IMR-90 (cell line): ENCODE data around the gene SYCE3. TPM values are rescaled to one million over a fixed set of nuclear protein-coding genes. Genes with fewer than 3 reads are reported as not detected.

ENCODE experiments used
- RAD21 ChIP-seq: IDR thresholded peaks from 2 replicates; pipeline ENCODE4 v1.6.1; 2012; ENCODE audit warnings: low read length, improper control_type of control experiment
- RCOR1 ChIP-seq: IDR thresholded peaks from 2 replicates; pipeline ENCODE4 v1.6.1; 2012; ENCODE audit warnings: mild to moderate bottlenecking, low read length, improper control_type of control experiment; ENCODE audit not compliant: insufficient replicate concordance
- RFX5 ChIP-seq: IDR thresholded peaks from 2 replicates; pipeline ENCODE4 v1.8.0; 2012; ENCODE audit warnings: low read depth, mild to moderate bottlenecking, low read length, moderate library complexity
- polyA plus RNA-seq, 3 experiments: library from polyadenylated mRNA; depleted of rRNA; stranded (reverse); fragments of >200 nt; gene quantifications; 2 replicates each; pipeline ENCODE4 v1.2.3, GENCODE V29; 2012; ENCODE audit warnings: low replicate concordance in 1 of 3
- total RNA-seq: library from RNA; depleted of rRNA; stranded (reverse); fragments of >200 nt; gene quantifications from 2 replicates; pipeline ENCODE4 v1.2.3, GENCODE V29; 2012; rRNA removed
- TF ChIP-seq, protein P1 (sequence below): fragments of 150-350 bp; IDR thresholded peaks from 2 replicates; pipeline ENCODE4 v1.6.1; 2017; ENCODE audit warnings: mild to moderate bottlenecking, antibody characterized with exemption, low read length, low read depth

SYCE3 gene
- total and polyA plus RNA-seq, 2 of the 4 experiments (the other 2 are of a cell fraction) = not detected

DNA sequence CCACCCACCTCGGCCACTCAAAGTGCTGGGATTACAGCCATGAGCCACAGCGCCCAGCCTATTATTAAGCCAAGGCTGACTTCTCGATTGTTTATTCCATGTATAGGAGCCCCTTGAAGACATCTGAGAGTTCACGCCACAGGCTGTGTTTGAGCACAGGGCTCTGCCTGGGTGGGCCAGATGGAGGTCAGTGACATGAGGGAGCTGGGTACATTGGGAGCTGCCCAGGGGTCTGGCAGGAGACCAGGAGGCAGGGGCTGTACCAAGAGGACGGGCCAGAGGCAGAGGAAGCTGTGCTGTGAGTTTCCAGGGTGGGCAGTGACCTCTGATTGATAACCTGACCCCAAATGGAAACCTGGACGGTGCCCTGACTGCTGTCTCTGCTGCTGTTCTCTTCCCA is 60.6 kb downstream of the SYCE3 start (continued):
- TF ChIP-seq, protein P1, sequence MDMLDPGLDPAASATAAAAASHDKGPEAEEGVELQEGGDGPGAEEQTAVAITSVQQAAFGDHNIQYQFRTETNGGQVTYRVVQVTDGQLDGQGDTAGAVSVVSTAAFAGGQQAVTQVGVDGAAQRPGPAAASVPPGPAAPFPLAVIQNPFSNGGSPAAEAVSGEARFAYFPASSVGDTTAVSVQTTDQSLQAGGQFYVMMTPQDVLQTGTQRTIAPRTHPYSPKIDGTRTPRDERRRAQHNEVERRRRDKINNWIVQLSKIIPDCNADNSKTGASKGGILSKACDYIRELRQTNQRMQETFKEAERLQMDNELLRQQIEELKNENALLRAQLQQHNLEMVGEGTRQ = no peak
- TF ChIP-seq RFX5 = no peak
- TF ChIP-seq RCOR1 = no peak
- no peak for TF ChIP-seq RAD21

Other genes starting within 250 kb of the SYCE3 start
- 0.36 and 0.56 TPM in 2 replicates for gene DENND6B, start 235.9 kb downstream of the SYCE3 start, total RNA-seq
- gene DENND6B, start 235.9 kb downstream of the SYCE3 start, polyA plus RNA-seq (2012; rRNA removed) = 4.9 and 5.3 TPM in 2 replicates
- gene PPP6R2, start 219.6 kb downstream of the SYCE3 start, total RNA-seq = 49.4 and 51.6 TPM in 2 replicates
- 46.9 and 49.2 TPM in 2 replicates for gene PPP6R2, start 219.6 kb downstream of the SYCE3 start, polyA plus RNA-seq (2012; rRNA removed)
- gene SBF1, start 87.9 kb downstream of the SYCE3 start, total RNA-seq = 21.5 and 22.8 TPM in 2 replicates
- gene SBF1, start 87.9 kb downstream of the SYCE3 start, polyA plus RNA-seq (2012; rRNA removed) = 33.2 and 41.0 TPM in 2 replicates
- 0.18 and 0.28 TPM in 2 replicates for gene ADM2, start 81.4 kb downstream of the SYCE3 start, total RNA-seq
- 1.9 and 2.3 TPM in 2 replicates for gene ADM2, start 81.4 kb downstream of the SYCE3 start, polyA plus RNA-seq (2012; rRNA removed)
- gene MIOX, start 76.1 kb downstream of the SYCE3 start, total RNA-seq = not detected in 2 replicates
- not detected in 2 replicates for gene MIOX, start 76.1 kb downstream of the SYCE3 start, polyA plus RNA-seq (2012; rRNA removed)
- gene LMF2, start 55.2 kb downstream of the SYCE3 start, total RNA-seq = 15.6 and 16.8 TPM in 2 replicates
- gene LMF2, start 55.2 kb downstream of the SYCE3 start, polyA plus RNA-seq (2012; rRNA removed) = 82.6 and 103 TPM in 2 replicates
- 36.4 and 38.5 TPM in 2 replicates for gene NCAPH2, start 54.7 kb downstream of the SYCE3 start, total RNA-seq
- 30.2 and 30.8 TPM in 2 replicates for gene NCAPH2, start 54.7 kb downstream of the SYCE3 start, polyA plus RNA-seq (2012; rRNA removed)
- gene SCO2, start 37.3 kb downstream of the SYCE3 start, total RNA-seq = 1.3 and 1.7 TPM in 2 replicates
- 1.8 and 1.9 TPM in 2 replicates for gene SCO2, start 37.3 kb downstream of the SYCE3 start, polyA plus RNA-seq (2012; rRNA removed)
- 0.18 and 0.28 TPM in 2 replicates for gene TYMP, start 32.9 kb downstream of the SYCE3 start, total RNA-seq
- 0.74 and 1.5 TPM in 2 replicates for gene TYMP, start 32.9 kb downstream of the SYCE3 start, polyA plus RNA-seq (2012; rRNA removed)
- not detected in 2 replicates for gene KLHDC7B, start 17.0 kb downstream of the SYCE3 start, total RNA-seq
- gene KLHDC7B, start 17.0 kb downstream of the SYCE3 start, polyA plus RNA-seq (2012; rRNA removed) = 0.03 and 0.05 TPM in 2 replicates
- 0.36 and 0.56 TPM in 2 replicates for gene CPT1B, start 15.5 kb upstream of the SYCE3 start, total RNA-seq
- 1.8 and 2.1 TPM in 2 replicates for gene CPT1B, start 15.5 kb upstream of the SYCE3 start, polyA plus RNA-seq (2012; rRNA removed)
- gene CHKB, start 19.9 kb upstream of the SYCE3 start, total RNA-seq = 7.2 and 8.1 TPM in 2 replicates
- gene CHKB, start 19.9 kb upstream of the SYCE3 start, polyA plus RNA-seq (2012; rRNA removed) = 35.3 and 36.9 TPM in 2 replicates
- gene MAPK8IP2, start 37.9 kb upstream of the SYCE3 start, total RNA-seq = under 0.01 TPM in 2 replicates
- gene MAPK8IP2, start 37.9 kb upstream of the SYCE3 start, polyA plus RNA-seq (2012; rRNA removed) = 0.14 and 0.22 TPM in 2 replicates
- 3.1 and 3.4 TPM in 2 replicates for gene ARSA, start 65.2 kb upstream of the SYCE3 start, total RNA-seq
- 24.2 and 30.0 TPM in 2 replicates for gene ARSA, start 65.2 kb upstream of the SYCE3 start, polyA plus RNA-seq (2012; rRNA removed)
- 0.18 and 0.28 TPM in 2 replicates for gene SHANK3, start 109.9 kb upstream of the SYCE3 start, total RNA-seq
- 1.5 and 2.2 TPM in 2 replicates for gene SHANK3, start 109.9 kb upstream of the SYCE3 start, polyA plus RNA-seq (2012; rRNA removed)
- gene ACR, start 175.3 kb upstream of the SYCE3 start, total RNA-seq = not detected in 2 replicates
- not detected in 2 replicates for gene ACR, start 175.3 kb upstream of the SYCE3 start, polyA plus RNA-seq (2012; rRNA removed)
- 8.4 and 8.6 TPM in 2 replicates for gene RABL2B, start 220.7 kb upstream of the SYCE3 start, total RNA-seq
- gene RABL2B, start 220.7 kb upstream of the SYCE3 start, polyA plus RNA-seq (2012; rRNA removed) = 23.1 and 23.3 TPM in 2 replicates